ENCODE data around the gene TAL1. TPM values are rescaled to one million over a fixed set of nuclear protein-coding genes. Genes with fewer than 3 reads are reported as not detected.
"Not testable (repeated sequence)": the region's sequence is repeated elsewhere in the genome, so short reads cannot be mapped to it uniquely, and the experiment has no call there.

Gene TAL1
- not detected in 2 replicates for total RNA-seq
- long read RNA-seq = 0 reads

DNA sequence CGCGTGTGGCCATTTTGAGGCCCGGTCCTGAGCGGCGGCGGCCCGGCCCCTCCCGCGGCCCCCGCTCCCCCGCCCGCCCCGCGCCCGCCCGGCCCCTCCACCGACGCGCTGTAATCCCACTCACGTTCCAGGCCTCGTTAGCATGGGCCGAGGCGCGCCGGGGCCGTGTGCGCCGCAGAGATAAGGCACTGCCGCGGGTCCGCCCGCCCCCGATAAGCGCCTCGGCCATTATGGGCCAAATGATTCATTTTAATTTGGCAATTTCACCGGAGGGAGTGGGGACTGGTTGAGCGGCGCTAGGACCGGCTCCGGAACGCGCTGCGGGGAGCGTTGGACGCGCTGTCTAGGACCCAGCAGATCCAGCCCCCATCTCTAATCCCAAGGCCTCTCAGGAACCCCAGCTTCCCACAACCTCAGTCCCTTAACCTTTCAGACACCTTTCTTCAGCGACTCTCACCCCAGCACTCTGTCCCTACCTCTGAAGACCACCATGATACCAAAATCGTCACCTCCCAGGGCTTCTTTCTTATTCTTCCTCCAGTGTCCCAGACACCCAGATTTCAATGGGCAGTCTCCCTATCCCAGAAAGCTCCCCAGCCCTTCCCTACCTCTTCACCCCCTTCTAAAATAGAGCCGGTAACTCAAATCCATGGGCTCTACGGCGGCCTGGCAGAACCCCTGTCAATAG is at the start of gene TAL1:
TAL1 (minus strand) TSS at position 39 of the 688 bp plus-strand sequence. CDS start 6,337 bp downstream, outside the sequence.
- H3K4me3 Mint-ChIP-seq (ENCODE audit: unreplicated experiment) = peak within 1 kb of the TSS; percentile 59
- H3K27ac Mint-ChIP-seq (ENCODE audit: unreplicated experiment) = peak within 1 kb of the TSS; percentile 34
- peaks cover 8% of the 10 kb centered on the region for H3K36me3 Mint-ChIP-seq (ENCODE audit: unreplicated experiment)
- TF ChIP-seq, protein P1, sequence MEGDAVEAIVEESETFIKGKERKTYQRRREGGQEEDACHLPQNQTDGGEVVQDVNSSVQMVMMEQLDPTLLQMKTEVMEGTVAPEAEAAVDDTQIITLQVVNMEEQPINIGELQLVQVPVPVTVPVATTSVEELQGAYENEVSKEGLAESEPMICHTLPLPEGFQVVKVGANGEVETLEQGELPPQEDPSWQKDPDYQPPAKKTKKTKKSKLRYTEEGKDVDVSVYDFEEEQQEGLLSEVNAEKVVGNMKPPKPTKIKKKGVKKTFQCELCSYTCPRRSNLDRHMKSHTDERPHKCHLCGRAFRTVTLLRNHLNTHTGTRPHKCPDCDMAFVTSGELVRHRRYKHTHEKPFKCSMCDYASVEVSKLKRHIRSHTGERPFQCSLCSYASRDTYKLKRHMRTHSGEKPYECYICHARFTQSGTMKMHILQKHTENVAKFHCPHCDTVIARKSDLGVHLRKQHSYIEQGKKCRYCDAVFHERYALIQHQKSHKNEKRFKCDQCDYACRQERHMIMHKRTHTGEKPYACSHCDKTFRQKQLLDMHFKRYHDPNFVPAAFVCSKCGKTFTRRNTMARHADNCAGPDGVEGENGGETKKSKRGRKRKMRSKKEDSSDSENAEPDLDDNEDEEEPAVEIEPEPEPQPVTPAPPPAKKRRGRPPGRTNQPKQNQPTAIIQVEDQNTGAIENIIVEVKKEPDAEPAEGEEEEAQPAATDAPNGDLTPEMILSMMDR (IDR thresholded peaks at IDR 0.05) = no peak
- DNase-seq (ENCODE audit: extremely low spot score, unreplicated experiment) = no peak
- peaks cover 80% of the 10 kb centered on the region for H3K27me3 Mint-ChIP-seq (ENCODE audit: unreplicated experiment)
- H3K4me1 Mint-ChIP-seq (ENCODE audit: unreplicated experiment) = peaks cover 20% of the 10 kb centered on the region
- H3K9me3 Mint-ChIP-seq (ENCODE audit: unreplicated experiment) = no peaks in the 10 kb centered on the region

DNA sequence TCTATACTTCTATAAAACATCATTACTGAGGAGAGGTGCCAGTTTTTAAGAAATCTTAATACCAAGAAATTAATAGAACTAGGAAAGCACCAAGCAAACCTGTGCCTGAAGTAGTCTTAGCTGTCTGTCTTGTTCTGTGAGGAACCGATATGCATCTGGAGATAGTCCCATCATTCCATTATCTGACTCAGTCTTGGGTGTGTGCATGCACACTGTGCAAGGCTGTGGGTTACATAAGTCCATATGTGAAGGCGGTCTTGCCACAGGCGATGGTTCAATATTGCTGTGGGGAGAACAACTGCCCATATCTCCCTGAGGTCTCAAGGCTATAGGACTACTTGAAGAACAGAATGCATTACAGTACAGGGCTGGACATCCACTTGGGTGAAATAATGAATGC is 48.1 kb upstream of the TAL1 start:
- no peaks in the 10 kb centered on the region for H3K9me3 Mint-ChIP-seq (ENCODE audit: unreplicated experiment)
- TF ChIP-seq, protein P1 (IDR thresholded peaks at IDR 0.05) = no peak
- H3K4me3 Mint-ChIP-seq (ENCODE audit: unreplicated experiment) = no peak overlapping the region
- no peaks in the 10 kb centered on the region for H3K27me3 Mint-ChIP-seq (ENCODE audit: unreplicated experiment)
- no peaks in the 10 kb centered on the region for H3K4me1 Mint-ChIP-seq (ENCODE audit: unreplicated experiment)
- H3K36me3 Mint-ChIP-seq (ENCODE audit: unreplicated experiment) = peaks cover 11% of the 10 kb centered on the region
- no peak for DNase-seq (ENCODE audit: extremely low spot score, unreplicated experiment)
- H3K27ac Mint-ChIP-seq (ENCODE audit: unreplicated experiment) = no peak overlapping the region

DNA sequence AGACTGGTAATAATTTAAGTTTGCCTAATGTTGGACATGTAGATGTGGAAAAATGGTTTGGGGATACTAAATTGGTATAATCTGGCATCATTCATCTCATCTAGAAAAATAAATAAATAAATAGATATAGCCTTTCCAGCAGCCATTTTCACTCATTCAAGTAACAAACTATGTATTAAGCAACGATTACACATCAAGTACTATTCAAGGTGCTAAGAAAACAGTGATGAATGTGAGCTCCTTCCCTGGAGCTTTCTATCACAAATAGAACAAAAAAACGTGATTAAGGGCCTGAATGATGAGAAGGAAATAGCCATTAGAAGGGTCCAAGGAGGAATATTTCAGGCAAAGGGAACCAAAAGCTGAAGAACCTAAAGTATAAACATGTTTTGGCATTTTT is 44.8 kb upstream of the TAL1 start:
- no peak overlapping the region for H3K4me3 Mint-ChIP-seq (ENCODE audit: unreplicated experiment)
- peaks cover 11% of the 10 kb centered on the region for H3K36me3 Mint-ChIP-seq (ENCODE audit: unreplicated experiment)
- H3K4me1 Mint-ChIP-seq (ENCODE audit: unreplicated experiment) = no peaks in the 10 kb centered on the region
- H3K27me3 Mint-ChIP-seq (ENCODE audit: unreplicated experiment) = no peaks in the 10 kb centered on the region
- H3K9me3 Mint-ChIP-seq (ENCODE audit: unreplicated experiment) = no peaks in the 10 kb centered on the region
- no peak for DNase-seq (ENCODE audit: extremely low spot score, unreplicated experiment)
- H3K27ac Mint-ChIP-seq (ENCODE audit: unreplicated experiment) = no peak overlapping the region
- TF ChIP-seq, protein P1 (IDR thresholded peaks at IDR 0.05) = no peak

DNA sequence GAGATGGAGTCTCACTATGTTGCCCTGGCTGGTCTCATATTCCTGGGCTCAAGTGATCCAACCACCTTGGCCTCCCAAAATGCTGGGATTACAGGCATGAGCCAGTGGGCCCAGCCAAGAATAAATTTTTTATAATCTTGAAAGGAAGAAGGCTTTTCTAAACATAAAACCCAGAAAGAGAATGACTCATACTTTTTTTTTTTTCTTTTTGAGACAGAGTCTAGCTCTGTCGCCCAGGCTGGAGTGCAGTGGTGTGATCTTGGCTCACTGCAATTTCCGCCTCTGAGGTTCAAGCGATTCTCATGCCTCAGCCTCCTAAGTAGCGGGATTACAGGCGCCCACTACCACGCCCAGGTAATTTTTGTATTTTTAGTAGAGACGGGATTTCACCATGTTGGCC is 43.8 kb upstream of the TAL1 start:
- not testable (repeated sequence) for H3K27ac Mint-ChIP-seq (ENCODE audit: unreplicated experiment); H3K36me3 Mint-ChIP-seq (ENCODE audit: unreplicated experiment); DNase-seq (ENCODE audit: extremely low spot score, unreplicated experiment); H3K27me3 Mint-ChIP-seq (ENCODE audit: unreplicated experiment); H3K4me1 Mint-ChIP-seq (ENCODE audit: unreplicated experiment); H3K4me3 Mint-ChIP-seq (ENCODE audit: unreplicated experiment); H3K9me3 Mint-ChIP-seq (ENCODE audit: unreplicated experiment)

DNA sequence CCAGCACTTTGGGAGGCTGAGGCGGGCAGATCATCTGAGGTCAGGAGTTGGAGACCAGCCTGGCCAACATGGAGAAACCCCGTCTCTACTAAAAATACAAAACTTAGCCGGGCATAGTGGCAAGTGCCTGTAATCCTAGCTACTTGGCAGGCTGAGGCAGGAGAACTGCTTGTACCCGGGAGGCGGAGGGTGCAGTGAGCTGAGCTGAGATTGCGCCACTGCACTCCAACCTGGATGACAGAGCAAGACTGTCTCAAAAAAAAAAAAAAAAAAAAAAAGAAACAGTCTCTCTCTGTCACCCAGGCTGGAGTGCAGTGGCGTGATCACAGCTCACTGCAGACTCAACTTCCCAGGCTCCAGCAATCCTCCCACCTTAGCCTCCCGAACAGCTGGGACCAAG is 33.5 kb upstream of the TAL1 start:
- not testable (repeated sequence) for H3K27ac Mint-ChIP-seq (ENCODE audit: unreplicated experiment); H3K9me3 Mint-ChIP-seq (ENCODE audit: unreplicated experiment); H3K27me3 Mint-ChIP-seq (ENCODE audit: unreplicated experiment); DNase-seq (ENCODE audit: extremely low spot score, unreplicated experiment); H3K4me1 Mint-ChIP-seq (ENCODE audit: unreplicated experiment); H3K4me3 Mint-ChIP-seq (ENCODE audit: unreplicated experiment)
- H3K36me3 Mint-ChIP-seq (ENCODE audit: unreplicated experiment) = peaks cover 13% of the 10 kb centered on the region

DNA sequence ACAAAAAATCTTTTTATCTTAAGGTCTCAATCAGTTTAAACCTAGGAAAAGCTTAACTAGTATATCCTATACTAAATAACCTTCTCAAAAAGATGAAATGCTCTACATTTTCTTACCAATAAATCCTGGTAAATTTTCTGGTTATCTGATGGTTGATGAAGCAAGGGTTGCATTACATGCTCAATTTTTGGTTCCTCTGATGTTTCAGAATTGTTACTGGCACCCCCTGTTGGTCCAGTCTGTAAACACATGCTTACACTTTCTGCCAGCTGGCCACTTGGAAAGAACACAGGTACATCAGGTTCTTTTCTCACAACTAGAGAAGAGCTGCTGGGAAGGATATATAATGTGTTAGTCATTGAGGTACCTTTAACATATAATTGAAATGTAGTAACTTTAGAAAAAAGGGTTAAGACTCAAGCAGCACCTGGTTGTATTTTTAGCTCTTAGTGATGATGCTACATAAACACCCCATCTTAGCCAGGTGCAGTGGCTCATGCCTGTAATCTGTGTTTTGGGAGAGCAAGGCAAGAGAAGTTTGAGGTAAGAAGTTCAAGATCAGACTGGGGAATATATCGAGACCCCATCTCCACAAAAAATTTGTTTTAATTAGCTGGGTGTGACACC is 30.9 kb upstream of the TAL1 start:
- Mint-ChIP-seq H3K36me3 (ENCODE audit: unreplicated experiment) (peaks cover 5% of the 10 kb centered on the region), H3K4me1 (ENCODE audit: unreplicated experiment) (no peaks in the 10 kb centered on the region), H3K27ac (ENCODE audit: unreplicated experiment) (no peak overlapping the region), H3K27me3 (ENCODE audit: unreplicated experiment) (no peaks in the 10 kb centered on the region), H3K9me3 (ENCODE audit: unreplicated experiment) (no peaks in the 10 kb centered on the region), H3K4me3 (ENCODE audit: unreplicated experiment) (no peak overlapping the region)
- TF ChIP-seq, protein P1 (IDR thresholded peaks at IDR 0.05) = peak; percentile 68
- DNase-seq (ENCODE audit: extremely low spot score, unreplicated experiment) = no peak
